Activated CD4-positive, CD25-positive, alpha-beta regulatory T cell (primary cell): ENCODE data around the gene ASB5.
"Not testable (repeated sequence)": the region's sequence is repeated elsewhere in the genome, so short reads cannot be mapped to it uniquely, and the experiment has no call there.

Experiments
- DNase-seq, 4 experiments: peaks; one replicate each; lab custom pipeline; 2025; lab: John Stamatoyannopoulos, UW

ASB5 gene

GRCh38 chr4:176222149-176222548, 46.9 kb downstream of the ASB5 start:
- no peak for DNase-seq

GRCh38 chr4:176217510-176217909, 51.5 kb downstream of the ASB5 start:
- no peak for DNase-seq

DNA sequence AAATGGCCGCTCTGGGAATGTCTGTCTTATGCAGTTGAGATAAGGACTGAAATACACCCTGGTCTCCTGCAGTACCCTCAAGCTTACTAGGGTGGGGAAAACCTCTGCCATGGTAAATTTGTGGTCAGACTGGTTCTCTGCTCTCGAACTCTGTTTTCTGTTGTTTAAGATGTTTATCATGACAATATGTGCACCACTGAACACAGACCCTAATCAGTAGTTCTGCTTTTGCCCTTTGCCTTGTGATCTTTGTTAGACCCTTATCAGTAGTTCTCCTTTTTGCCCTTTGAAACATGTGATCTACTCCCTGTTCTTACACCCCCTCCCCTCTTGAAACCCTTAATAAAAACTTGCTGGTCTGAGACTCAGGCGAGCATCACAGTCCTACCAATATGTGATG, 56.7 kb downstream of the ASB5 start:
- DNase-seq = not testable (repeated sequence)

GRCh38 chr4:176210579-176211296, 58.3 kb downstream of the ASB5 start:
- DNase-seq = no peak

GRCh38 chr4:176210101-176210500, 58.9 kb downstream of the ASB5 start:
- DNase-seq = no peak

GRCh38 chr4:176209535-176209934, 59.5 kb downstream of the ASB5 start:
- DNase-seq = no peak

DNA sequence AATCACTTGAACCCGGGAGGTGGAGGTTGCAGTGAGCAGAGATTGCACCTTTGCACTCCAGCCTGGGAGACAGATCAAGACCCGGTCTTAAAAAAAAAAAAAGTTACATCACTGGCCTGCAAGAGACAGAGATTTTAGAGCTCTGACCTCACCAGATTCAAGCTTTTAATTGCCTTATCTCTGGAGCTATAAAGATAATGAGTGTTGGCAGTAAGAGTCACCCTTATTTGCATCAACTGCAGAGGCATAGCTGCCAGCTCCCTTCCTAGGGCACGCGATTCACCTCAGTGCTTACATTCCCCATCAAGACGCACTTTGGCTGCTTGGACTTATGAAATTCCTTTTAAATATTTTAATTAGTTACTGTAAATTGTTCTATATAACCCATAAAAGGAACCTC, 61.2 kb downstream of the ASB5 start:
- DNase-seq = no peak

GRCh38 chr4:176205299-176205698, 63.7 kb downstream of the ASB5 start:
- no peak for DNase-seq

DNA sequence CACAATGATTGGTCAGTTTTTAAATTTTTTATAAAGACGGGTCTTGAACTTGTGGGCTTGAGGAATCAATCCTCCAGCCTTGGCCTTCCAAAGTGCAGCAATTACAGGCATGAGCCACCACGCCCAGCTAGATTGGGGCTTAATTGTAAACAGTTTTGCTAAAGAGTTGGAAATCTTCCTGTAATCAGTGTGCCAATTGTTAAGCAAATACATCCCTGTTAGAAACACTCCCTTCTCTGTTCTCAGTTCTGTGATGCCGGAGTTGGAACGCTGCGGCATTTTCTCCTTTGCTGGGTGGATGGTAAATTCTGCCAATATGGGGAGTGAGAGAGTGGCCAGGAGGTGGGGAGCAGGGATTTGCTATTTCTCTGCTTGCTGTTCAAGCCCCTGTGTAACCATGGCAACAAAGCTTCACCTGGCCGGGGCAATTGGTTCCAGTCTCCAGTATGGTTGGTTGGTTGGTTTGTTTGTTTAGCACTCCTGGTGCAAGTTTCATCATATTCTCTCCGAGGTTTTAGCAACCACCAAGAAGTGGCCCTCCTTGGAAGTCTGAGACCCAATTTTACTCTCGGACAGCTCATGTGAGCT, 70.6 kb downstream of the ASB5 start:
- no peak for DNase-seq

DNA sequence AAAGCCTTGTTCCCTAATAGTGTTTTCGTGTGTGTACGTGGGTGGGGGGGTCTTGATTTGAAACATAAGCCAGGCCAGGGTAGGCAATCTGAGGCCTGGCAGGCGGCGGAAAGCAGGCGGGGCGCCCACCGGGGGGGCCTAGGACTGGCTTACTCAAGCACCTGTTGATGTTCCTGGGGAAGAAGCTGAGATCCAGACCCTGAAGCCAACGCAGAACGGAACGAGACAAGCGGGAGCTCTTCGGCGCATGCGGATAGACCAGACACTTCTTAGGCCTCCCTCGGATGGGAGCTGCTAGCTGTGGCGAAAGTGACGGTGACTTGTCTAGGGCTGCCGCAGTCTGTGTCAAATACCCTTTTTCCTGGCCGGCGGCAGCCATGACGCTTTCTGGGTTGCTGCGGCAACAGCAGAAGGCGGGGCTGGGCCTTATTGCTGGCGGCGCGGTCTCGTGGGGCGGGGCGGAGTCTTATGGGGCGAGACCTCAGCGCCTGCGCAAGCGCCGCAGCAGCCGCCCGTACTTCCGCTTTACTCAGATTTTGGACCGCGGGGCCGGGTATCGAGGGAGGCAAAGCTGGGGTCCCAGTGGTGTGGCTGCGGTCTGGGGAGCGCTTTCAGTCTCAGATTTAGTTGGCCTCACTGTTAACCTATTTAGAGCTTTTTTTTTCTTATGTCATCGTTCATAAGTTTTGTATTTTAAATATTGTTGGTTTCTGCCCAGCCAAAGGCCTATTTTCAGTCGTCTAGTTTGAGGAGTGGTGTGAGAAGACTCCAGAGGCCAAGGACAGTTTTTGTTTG, 73.6 kb downstream of the ASB5 start, which contains the start of gene SPATA4:
Gene SPATA4 (minus strand): TSS at position 402 of the 795 bp plus-strand sequence. CDS start 23 bp downstream, at position 379.
- peak; percentile 80 to 91 (median 88) for DNase-seq

- no peak for DNase-seq
Observed at GRCh38 chr4:176193938-176194337, 75.1 kb downstream of the ASB5 start.

GRCh38 chr4:176193126-176193525, 75.9 kb downstream of the ASB5 start:
- no peak for DNase-seq

GRCh38 chr4:176191974-176192373, 77.0 kb downstream of the ASB5 start:
- no peak for DNase-seq

DNA sequence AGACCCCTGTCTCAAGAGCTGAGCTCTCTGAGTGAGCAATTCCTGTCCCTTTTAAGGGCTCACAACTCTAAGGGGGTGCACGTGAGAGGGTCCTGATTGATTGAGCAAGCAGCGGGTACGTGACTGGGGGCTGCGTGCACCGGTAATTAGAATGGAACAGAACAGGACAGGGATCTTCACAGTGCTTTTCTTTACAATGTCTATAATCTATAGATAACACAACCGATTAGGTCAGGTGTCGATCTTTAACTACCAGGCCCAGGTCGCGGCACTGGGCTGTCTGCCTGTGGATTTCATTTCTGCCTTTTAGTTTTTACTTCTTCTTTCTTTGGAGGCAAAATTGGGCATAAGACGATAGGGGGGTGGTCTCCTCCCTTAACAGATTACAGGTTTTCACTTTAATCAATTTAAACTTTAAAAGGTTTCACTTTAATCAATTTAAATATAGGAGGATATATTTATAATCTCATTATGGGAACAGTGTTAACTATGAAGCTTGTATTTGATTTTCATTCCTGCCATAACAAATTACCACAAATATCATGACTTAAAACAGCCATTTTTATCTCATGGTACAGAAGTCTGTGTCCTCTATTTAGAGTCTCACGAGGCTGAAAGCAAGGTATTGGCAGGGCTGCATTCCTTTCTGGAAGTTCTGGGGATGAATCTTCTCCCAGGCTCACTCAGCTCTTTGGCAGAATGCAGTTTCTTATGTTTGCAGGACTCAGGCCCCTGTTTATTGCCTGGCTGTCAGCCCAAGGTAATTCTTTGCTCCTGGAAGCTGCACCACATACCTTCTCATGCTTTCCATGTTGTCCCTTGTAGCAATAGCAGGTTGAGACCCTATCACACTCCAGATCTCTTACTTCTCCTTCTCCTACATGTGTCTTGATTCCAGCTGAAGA, 78.9 kb downstream of the ASB5 start:
- DNase-seq = no peak

- no peak for DNase-seq
Observed at GRCh38 chr4:176188654-176189053, 80.4 kb downstream of the ASB5 start.

DNA sequence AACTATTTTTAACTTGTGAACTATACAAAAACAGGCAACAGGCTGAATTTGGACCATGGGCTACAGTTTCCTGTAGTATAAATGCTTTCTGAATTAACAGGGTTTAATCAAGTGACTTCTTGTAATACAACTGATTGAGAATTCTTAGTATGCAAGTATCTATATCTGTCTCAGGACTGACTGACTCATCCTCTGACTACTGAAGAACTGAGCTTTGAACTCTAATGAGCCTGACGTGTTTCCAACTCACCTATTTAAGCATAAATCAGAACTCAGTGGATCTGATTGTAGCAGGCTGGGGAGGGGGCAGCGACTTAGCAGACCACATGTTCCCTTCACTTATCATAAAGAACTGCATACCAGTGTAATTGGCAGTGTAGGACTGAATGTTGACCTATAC, 81.4 kb downstream of the ASB5 start:
- DNase-seq = no peak

DNA sequence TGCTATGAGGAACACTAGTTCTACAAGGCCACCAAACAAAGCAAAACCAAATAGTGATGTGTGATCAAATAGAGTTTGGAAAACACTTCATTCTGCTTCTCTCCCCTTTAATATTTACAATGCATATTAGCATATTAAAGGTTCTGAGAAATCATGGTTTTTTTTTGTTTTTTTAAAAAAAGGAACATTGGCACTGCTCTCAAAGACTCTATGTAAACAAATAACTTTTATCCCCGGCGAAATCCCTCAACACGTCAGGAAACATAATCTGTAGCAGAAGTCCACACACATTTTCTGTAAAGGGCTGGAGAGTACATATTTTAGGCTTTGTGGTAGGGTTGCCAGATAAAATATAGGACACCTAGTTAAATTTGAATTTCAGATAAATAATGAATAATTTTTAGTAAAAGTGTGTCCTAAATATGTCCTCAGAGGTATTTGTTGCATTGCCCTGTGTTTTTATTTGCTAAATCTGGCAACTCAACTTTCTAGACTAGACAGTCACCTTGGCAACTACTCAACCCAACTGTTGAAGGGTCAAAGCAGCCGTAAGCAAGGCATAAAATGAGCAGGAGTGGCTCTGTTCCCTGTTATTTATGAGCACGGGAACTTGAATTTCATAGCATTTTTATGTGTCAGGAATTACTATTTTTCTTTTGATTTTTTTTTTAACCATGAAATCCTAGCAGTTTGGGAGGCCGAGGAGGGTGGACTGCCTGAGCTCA, 82.2 kb downstream of the ASB5 start:
- DNase-seq = no peak

DNA sequence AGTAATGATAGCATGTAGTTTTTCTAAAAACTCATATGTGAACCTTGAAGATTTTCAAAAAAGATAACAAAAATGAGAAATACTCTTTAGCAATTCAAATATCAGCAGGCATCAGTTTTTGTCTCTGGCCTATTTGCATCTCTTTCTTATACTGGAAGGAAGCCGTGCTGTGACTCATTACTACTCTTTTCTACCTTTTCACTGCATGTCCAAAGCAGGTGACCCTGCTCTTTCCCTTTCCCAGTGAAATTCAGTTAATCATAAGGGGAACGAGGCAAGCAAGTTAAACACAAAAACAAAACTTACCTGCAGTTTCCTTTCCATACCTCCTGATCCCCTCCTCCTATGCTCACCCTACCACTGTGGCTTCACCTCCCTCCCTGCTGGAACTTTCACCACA, 83.0 kb downstream of the ASB5 start:
- no peak for DNase-seq

DNA sequence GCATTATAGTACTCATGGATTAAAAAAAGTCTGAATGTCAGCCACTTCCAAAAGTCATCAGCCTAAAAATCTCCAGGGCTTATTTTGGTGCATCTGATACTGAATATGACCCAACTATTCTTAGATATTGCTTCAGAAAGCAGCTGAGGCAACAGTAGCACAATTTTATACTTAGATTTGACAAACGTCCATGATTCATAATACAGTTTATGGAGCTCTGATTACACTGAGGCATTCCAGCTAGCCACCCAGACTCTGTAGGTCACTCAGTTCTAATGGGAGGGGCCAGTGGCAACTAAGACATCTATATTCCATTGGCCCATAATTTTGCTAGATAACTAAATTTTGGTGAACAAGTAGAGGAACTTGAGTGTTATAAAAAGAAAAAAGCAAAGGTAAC, 84.0 kb downstream of the ASB5 start:
- DNase-seq = no peak
